Subcutaneous adipose tissue (tissue), 4 donors: ENCODE measurements around the gene TMEM88. TPM values are rescaled to one million over a fixed set of nuclear protein-coding genes. Genes with fewer than 3 reads are reported as not detected.

ENCODE experiments used
- total RNA-seq, 4 donors: library from RNA; depleted of rRNA; stranded (reverse); fragments of >200 nt; gene quantifications; one replicate each; pipeline ENCODE4 v1.1.0, GENCODE V29; 2016
- TF ChIP-seq, protein P1 (sequence below): fragments of 450-650 bp; IDR thresholded peaks from one replicate; pipeline ENCODE4 v1.5.1; 2016; ENCODE audit warnings: low read depth, mild to moderate bottlenecking, control low read depth, antibody characterized with exemption, moderate library complexity

The TMEM88 gene
- total RNA-seq, 4 donors from 2014 or later = 1.0 to 16.0 (median 10.8) TPM

DNA sequence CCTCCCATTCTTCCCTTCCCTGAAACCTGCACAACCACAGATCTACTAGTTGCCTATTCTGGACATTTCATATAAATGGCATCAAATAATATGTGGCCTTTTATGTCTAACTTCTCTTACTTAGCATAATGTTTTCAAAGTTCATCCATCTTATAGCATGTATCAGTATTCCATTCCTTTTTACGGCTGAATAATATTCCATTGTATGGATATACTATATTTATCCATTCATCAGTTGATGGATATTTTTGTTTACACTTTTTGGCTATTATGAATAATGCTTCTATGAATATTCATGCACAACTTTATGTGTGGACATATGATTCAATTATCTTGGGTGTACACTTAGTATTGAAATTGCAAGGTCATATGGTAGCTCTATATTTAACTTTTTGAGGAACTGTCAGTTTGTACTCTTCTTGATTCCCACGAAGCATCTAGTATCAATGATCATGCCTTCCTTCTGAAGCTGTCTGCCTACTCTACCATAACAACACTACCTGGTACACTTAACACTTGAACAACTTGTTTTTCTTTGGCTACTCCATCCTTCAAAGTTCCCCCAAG, 21.0 kb downstream of the TMEM88 start:
- TF ChIP-seq, protein P1, sequence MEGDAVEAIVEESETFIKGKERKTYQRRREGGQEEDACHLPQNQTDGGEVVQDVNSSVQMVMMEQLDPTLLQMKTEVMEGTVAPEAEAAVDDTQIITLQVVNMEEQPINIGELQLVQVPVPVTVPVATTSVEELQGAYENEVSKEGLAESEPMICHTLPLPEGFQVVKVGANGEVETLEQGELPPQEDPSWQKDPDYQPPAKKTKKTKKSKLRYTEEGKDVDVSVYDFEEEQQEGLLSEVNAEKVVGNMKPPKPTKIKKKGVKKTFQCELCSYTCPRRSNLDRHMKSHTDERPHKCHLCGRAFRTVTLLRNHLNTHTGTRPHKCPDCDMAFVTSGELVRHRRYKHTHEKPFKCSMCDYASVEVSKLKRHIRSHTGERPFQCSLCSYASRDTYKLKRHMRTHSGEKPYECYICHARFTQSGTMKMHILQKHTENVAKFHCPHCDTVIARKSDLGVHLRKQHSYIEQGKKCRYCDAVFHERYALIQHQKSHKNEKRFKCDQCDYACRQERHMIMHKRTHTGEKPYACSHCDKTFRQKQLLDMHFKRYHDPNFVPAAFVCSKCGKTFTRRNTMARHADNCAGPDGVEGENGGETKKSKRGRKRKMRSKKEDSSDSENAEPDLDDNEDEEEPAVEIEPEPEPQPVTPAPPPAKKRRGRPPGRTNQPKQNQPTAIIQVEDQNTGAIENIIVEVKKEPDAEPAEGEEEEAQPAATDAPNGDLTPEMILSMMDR = no peak

DNA sequence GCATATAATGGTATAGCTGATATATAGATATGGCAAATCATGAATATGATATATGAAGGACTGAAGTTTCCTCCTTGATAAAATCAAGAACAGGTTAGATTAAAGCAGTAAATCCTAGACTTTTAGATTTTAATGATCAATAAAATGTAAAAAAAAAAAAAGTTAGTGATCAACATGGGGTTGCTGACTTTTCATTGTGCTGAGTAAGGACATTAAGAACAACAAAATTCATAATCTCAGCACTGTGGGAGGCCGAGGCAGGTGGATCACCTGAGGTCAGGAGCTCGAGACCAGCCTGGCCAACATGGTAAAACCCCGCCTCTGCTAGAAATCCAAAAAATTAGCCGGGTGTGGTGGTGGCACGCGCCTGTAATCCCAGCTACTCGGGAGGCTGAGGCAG, 23.4 kb downstream of the TMEM88 start:
- TF ChIP-seq, protein P1 = no peak

DNA sequence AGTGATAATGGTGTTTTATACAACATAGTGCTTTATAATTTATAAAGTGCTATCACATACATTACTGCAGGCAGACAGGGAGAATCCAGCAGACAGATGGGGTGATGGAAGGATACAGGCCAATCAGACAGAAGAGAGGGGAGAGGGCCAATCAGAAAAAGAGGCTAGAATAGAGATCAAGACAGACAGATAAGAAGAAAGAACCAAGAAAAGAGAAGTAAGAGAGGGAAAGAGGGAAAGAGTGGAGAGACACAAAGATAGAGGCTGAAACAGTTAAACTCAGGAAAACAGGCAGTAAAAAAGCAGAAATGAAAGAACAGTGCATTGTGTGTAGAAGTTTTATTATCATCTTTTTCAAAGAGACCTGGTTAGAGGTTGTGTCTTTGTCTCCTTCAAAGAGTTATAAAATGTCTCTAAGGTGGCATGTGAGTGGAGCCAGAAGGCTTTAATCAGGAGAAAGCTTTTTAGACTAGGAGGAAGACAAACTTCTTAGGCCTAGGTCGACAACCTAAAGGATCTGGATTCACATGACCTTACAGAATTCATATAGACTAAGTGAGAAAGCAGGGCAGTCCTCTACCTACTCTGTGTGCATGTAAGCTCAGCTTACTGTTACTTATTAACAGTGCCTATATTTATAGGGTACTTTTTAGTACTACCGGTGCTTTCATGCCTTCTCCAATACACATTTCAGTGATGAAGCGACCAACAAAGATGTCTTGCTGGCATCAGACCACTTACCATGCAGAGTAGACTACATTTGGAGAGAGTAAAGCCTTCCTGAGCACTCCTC, 25.4 kb downstream of the TMEM88 start:
- TF ChIP-seq, protein P1 = no peak

DNA sequence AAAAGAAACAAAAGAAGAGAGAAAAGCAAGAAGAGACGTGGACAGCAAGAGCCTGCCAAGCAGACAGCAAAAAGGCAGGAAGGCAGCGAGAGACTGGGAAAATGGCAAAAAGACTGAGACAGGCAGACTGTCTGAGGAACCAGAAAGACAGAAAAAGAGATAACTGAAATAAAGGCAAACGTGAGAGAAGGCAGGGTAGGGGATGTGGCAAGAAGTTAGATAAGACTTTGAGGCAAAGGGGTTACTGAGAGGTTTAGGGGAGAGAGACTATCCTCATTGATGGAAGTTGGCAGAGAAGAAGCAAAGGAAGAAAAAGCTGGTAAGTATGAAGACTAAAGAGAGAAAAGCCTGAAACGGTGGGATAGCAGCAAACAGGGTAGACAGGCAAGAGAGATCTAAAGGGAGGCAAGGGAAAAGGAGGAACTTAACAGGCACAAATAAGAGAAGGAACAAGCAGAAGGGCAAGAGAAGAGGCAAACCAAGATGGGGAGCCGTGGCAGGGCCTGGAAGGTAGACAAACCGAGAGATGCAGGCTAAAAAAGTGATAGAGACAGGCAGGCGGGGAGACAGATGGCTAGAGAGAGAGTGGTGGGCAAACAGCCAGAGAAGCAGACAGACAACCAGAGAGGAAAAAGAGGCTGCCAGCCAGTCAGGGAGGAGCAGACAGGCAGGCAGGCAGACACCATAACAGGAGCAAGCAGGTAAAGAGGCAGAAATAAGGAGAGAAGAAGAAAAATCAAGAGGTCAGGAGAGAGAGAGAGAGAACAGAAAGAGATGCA, 26.6 kb downstream of the TMEM88 start:
- TF ChIP-seq, protein P1 = no peak

DNA sequence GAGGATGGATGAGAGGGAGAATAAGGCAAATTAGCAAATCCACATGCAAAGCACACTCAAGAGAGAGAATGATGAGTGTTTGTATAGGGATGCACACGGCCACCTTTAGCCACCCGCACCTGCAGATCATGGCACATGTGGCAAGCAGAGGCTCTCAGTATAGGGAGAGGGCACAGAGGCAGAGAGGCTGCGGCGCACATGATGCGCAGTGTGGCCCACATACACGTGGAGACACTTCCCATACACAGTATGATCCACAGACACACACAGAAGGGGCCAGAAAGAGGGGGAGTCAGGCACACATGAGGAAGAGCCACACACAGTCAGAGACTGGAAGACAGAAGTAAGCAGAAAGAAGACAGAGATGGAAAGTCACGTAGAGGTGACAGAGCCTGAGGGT, 27.2 kb downstream of the TMEM88 start:
- TF ChIP-seq, protein P1 = no peak

DNA sequence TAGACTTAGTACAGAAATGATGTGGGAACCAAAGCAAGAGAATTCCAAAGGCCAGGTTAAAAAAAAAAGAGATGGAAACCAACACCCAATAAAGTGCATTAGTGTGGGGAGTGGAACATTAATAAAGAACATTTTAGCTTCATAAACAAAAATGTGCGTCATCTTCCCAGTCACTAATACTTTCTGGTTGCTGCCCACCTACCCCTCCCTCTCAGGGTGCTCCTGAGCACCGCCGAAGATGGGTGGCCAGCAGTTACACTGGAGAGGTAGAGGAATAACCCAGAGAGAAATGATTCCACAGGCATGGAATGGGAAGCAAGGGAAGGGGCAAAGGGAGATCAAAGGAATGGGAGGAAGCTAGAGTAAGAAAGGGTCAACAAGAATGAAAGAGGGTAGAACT, 27.8 kb downstream of the TMEM88 start:
- TF ChIP-seq, protein P1 = no peak

DNA sequence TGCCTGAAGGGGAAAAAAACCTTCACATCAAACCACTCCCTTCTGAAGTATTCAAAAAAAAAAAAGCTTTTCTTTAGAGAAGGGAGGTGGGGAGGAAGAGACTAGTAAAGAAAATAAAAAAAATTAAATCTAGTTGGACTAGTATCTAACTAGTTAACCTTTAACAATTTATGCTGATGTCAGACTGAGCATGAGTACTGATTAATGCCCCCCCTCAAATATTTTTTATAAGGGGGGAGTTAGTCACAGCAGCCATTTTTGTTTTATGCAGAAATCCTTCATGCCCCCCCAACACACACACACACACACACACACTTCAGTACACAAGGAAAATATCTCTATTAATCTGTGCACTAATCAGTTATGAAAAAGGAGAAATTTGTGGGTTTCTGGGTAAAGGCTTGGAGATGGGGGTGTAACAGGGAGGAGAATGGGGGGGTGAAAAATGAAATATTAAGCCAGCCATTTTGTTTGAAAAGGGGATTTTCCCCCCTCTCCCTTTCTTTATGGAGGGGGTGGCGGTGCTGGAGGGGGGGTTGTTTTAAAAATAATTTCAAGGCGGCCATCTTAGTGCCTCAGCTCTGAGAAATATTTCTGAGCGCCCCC, 29.0 kb downstream of the TMEM88 start:
- TF ChIP-seq, protein P1 = no peak
